GM21723 (cell line): ENCODE data around the gene CDC6.
A peak's percentile ranks its signal among the peaks of the same experiment; 100 is the strongest.

Source experiments
- ATAC-seq: cut with Tn5 transposase; IDR thresholded peaks from one replicate; pipeline ENCODE4 v1.9.1; 2021; ENCODE audit warnings: mild to moderate bottlenecking, moderate library complexity; ENCODE audit not compliant: unreplicated experiment

CDC6 gene

DNA sequence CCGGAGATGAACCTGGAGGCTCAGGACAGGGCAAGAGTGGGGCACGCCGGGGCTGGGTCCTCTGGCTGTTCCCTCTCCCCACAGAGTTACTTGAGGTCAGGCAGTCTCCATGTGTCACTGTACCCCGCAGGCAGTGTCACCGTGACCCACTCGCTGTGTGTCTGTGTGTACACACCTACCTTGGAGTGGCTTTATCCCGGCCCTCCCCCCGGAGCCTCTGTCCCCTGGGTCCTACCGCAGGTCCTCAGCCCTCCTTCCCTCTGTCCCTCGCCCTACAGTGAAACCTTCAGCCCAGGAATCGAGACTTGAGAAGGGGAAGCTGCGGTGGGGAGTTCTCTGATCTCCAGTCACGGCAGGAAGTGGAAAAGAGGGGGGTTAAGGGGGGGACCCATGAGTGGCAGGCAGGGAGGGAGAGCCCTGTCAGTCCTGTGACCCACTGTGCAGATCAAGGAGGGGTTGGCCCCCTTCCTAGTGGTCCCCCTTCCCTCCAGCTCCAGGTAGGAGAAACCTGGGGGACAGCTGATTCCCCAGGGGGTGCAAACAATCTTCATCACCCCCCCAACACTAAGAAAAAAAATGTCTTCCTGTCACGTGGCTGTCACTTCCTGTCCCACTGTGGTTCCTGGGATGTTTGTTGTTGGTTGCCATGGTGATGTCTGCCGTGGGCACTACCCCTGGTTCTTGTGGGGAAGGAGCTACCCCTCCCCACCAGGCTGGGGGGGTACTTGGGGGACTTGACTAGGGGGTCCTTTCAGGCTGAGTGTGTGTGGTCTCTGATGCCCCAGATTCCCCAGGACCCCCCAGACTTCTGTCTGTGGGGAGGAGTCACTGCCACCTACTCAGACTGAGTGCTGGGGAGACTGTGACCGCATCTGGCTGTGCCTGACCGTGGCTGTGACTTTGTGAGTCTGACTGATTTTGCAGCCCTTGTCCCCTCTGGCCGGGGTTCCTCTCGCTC is 35.0 kb downstream of the CDC6 start:
- ATAC-seq: peak; percentile 28

DNA sequence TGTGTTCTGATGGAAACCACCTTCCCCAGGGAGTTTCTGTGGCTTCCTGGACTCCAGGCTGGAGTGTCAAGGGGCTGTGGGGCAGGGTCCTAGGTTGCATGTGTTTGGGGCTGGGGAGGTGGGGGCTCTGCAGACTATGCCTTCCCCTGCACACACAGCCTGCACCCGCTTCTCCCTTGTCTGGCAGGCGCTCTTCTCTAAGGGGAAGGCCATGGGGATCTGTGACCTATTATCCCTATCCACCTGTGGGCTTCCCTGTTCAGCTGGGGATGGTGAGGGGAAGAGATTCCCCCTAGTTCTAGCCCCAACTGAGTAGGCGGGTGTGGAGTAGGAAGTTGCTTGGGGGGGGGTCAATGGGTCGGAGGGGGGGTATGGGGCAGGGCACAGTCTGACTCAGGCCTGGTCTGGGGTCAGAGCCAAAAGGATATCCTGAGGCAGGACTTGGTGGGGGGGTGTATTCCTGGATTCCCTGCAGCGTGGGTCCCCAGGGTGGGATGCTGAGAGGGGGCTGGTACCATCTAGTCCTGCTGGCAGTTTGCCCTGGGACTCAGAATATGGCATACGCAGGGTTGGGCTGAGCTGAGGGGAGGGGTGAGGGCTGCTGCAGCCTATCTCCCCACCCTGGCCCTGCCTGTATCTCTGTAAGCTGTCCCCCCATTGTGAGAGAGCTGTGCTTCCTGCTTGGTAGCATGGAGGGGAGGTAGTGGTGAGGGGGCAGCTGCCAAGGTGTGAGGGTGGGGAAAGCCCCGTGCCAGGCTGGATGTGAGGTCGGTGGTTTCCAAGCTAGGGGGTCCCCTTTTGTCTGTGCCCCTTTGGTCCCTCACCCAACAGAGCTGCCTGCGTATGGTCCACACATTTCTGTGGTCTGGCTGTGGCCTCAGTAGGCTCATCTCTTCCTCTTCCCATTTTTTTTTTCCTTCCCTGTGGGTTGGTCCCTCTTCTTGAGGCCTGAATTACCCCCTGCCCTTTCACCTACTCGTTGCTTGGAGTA is 36.0 kb downstream of the CDC6 start:
- ATAC-seq: no peak

DNA sequence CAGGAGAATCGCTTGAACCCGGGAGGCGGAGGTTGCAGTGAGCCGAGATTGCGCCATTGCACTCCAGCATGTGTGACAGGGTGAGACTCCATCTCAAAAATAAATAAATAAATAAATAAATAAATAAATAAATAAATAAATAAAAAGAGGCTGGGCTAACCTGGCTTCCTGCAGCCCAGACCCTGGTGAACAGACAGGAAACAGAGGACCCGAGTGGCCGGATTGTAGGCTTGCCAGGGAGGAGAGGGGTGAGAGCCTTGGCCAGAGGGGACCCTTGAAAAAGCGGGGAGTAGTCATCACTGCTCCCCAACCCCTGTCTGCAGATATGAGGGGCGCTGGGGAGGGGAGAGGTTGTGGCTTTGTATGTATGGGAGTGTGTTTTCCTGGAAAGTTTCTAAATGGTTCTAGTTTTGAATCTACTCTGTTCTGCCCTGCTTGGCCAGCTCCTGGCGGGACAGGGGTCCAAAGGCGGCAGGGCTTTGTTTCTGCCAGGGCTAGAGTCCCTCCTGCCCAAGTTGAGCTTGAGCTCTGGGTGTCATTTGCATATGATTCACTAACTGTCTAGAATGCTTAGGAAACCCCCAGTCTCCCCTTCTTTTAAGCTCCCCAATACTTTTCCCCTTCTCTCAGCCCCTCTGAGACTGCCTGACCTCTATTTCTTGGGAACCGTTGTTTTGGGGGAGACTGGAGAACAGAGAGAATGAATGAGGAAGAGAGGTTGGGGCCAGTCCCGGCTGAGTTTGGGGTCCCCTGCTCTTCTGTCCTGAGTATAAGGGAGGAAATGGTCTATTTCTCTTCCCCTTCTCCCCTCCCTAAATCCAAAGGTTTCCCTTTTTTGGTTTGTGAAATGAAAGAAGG is 37.7 kb downstream of the CDC6 start:
- no peak for ATAC-seq

DNA sequence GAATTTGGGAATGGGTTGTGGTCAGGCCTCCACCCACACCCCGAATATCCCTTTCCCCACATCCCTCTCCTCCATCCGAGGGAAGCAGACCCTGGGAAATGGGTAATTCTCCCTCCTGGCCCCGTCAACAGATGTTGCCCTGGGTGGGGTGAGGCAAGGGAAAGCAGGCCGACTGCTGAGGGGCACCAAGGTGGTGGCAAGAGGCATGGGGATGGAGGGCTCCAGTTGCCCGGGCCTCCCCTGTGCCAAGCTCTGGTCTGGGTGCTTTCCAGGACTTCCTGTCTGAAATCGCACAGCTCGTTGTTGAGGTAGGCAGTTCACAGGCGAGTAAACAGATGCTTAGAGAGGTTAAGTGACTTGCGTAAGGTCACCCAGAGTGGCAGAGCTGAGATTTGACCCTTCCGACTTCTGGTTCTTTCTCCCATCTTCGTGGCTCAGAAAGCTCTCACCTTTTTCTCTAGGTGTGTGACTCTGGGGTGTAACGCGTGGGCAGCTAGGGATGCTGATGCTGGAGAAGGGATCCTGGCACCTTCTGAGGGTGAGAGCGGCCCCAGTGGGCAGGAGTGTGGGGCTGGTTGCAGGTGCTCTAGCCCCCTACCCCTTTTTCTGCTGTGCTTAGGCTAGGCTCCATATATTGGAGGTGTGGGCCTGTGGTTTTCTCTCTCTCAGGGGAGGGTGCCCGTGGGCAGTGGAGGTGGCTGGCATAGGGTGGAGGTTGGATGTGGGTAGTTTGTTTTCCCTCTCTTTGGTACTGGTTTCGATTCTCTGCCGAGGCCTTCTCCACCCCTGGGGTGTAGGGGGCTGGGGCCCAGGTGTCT is 38.5 kb downstream of the CDC6 start:
- ATAC-seq: no peak

DNA sequence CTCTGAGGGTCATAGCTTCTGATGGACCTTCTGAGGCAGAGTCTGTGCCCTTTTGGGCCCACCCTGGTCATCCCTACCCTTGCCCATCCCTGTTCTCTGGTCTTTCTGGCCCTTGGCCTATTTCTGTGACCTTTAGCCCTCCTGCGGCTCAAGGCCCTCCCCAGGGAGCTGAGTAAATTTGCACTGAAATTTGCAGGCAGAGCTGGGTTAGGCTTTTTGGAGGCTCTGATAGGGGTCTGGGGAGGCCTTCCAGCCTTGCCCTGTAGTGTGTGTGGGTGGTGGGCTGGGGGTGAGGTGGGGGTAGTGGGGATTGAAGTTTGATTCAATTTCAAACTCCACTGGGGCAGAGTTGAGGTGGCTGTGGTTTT is 39.1 kb downstream of the CDC6 start:
- no peak for ATAC-seq

DNA sequence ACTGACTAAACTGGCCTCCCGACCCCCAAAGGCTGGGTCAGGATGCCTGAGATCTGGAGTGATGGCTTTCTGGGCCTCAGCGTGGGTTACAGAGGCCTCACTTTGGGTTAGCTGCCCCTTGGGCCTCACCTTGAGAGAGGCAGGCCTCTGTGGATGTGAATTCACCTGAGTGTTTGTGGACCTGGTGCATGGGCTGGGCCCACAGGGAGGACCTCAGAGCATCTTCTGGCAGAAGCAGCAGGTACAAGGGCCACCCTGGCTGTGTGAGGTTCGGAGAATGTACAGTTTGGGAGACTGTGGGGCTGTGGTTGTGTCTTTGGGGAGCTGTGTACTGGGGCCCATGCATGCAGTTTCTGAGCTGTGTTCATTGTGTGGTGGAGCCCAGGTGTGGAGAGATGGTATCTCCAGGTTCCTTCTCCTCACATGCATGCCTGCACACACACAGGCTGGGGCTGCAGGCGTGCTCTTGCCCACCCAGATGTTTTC is 39.6 kb downstream of the CDC6 start:
- ATAC-seq: no peak

DNA sequence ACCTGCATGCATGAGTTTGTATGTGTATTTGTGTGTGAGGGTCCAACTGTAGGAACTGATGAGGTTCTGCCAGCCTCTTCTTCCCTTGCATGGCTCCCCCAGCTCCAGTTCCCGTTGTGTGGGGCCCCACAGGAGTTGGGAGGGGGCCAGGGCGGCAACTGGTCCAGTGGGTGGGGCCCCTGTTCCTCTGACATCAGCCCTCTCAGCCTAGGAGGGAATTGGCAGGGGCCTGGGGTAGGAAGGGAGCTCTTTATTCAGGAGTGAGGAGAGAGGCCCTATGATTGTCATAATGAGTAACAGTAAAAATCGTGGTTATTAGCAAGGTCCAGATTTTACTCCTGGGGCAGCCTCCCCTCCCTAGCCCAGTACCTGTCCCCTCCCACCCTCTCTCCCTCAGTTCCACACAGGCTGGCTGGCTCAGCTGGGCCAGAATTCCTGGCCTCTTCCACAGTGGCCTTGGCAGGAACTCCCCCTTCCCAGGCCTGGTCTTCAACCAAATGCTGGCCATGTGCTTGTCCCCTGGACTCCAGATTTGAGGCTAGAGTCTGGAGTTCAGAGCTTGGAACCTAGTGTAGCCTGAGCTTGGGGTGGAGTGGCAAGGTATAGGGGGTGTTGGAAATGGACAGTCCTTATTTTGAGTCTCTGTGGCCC is 40.2 kb downstream of the CDC6 start:
- ATAC-seq: no peak

DNA sequence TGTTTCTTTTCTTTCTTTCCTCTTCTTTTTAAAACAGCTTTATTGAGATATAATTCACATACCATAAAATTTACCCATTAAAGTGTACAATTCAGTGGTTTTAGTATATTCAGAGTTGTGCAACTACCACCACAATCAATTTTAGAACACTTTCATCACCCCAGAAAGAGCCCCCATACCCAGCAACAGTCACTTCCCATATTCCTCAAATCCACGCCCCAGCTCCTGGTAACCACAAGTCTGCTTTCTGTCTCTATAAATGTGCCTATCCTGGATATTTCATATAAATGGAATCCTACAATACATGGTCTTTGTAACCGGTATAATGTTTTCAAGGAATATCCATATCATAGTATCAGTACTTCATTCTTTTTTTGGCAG is 40.7 kb downstream of the CDC6 start:
- no peak for ATAC-seq

DNA sequence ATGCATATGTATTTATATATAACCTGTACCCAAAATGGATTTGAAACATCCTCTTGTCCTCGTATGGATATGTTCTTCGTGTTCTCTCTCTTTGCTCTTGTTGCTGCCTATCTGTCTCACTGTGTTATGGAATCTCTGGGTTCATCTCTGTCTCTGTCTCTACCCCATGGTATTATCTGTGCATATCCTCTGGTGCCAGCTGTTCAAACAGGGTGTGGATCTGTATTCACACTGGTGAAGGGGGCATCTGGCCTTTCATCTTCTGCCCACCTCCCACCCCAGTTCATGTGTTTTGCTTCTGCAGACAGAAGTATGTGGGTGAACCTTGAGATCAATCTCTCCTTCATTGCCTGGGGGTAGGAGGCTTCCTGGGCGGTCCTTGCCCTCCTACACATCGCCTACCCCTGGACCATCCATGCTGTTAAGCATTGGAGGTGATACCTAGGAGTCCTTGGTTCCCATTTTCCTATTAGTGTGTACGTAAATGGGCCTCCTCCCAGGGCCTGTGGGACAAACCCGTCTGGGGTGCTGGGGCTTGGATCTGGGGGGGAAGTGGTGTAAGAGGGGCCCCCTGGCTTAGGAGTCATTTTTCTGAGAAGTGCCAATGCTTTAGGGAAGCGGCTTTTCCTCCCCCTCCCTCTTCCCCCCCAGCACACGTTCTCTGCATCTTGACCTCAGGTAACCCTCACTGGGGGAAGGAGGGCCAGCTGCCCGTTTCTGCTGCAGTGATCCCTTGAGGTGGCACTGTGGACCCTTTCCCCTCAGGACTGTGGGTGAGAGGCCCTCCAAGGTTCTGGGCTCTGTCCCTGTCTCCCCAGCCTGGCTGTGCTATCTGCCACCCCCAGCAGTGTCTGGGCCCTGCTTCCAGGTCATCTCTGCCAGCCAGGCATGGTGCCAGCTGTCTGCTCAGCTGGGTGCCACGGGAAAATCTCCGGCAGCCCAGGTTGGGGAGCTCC is 42.4 kb downstream of the CDC6 start:
- ATAC-seq: no peak

DNA sequence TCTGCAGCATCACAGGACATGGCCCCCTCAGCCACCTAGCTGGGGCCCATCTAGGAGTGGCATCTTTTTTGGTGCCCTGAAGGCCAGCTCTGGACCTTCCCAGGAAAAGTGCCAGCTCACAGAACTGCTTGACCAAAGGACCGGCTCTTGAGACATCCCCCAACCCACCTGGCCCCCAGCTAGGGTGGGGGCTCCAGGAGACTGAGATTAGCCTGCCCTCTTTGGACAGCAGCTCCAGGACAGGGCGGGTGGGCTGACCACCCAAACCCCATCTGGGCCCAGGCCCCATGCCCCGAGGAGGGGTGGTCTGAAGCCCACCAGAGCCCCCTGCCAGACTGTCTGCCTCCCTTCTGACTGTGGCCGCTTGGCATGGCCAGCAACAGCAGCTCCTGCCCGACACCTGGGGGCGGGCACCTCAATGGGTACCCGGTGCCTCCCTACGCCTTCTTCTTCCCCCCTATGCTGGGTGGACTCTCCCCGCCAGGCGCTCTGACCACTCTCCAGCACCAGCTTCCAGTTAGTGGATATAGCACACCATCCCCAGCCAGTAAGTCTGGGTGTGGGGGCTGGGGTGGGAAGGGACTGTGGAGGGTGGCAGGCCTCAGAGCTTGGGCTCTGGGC is 43.3 kb downstream of the CDC6 start:
- no peak for ATAC-seq

DNA sequence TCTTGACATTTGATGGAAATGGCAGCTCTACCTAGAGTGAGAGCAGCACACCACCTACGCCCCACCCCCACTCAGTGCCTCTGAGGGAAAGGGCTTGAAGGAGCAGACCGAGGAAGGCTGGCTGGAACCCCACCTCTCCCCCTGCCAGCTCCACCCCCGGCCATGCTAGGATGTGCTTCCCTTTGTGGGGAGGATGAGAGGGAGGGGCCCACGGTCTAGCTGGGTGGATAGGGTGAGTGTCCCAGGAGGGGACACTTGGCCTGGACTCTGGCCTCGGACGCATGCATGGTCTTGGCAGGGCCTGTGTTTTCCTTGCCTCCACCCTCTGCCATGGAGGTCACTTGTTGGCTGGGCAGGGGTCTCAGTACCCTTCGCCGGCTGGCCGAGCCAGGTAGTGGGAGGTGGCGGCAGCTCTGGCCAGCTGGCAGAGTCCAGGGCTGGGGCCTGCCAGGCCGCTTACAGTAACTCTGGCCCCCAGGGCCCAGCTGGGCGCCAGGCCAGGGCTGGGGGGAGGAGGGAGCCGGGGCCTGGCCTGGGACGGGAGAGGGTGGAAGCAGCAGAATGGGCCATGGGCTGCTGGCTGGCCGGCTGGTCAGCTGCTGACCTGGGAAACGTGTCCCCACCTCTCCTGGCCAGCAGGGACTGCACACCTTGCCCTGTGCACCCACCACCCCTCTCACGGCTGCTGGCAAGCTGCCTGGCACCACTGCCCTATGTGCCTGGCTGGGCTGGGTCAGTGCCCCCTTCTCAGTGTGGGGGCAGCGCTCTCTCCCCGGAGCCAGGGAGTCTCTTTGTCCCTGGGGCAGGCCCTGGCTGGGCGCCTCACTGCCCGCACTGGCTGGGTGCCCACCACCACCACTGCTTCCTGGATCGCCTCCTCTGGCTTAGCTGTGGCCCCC is 44.3 kb downstream of the CDC6 start:
- no peak for ATAC-seq

DNA sequence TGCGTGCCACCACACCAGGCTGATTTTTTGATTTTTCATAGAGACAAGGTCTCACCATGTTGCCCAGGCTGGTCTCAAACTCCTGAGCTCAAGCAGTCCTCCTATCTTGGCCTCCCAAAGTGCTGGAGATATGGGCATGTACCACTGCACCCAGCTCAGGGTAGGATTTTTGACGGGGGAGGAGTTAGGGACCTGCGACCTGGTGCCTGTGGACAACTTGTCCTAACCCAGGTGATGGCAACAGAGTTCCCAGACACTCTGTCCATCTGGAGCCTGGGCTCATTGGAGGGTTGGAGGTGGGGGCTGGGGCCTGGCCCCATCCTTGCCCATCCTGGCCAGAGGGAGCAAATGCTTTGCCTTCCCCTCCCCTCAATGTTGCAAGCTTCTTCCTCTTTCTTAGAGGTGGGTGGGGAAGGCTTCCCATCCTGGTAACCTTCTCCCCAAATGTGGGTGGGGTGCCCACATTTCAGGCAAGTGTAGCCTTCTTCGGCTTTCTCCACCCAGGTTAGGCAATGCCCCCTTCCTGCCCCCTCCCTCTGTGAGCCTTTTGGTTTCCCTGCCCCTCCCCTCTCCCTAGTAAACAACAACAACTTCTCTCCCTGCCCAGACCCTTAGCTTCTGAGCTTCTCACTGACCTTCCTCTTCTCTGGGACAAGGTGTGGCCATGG is 46.2 kb downstream of the CDC6 start:
- ATAC-seq: no peak

DNA sequence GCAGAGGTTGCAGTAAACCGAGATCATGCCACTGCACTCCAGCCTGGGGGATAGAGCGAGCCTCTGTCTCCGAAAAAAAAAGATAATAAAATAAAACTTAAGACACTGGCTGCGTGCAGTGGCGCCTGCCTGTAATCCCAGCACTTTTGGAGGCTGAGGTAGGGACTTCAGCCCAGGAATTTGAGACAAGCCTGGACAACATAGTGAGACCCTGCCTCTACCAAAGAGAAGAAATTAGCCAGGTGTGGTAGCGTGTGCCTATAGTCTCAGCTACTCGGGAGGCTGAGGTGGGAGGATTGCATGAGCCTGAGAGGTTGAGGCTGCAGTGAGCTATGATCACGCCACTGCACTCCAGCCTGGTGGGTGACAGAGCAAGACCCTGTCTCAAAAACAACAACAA is 47.9 kb downstream of the CDC6 start:
- no peak for ATAC-seq

DNA sequence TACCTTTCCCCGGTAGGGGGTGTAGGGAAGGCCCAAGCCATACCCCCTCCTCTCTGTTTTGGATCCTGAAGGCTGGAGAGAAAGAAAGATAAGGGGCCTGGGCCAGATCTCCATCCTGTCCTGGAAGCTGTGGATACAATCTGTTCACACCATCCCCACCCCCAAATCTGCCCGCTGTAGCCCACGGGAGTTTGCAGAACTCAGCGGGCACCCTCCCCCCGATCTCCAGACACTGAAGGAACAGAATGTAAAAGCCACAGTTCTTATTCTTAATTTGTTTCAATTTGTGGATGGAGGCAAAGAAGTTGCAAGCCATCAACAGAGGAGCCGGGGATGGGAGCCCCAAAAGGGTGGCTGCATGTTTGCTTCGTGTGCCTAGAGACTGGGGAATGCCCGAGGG is 49.7 kb downstream of the CDC6 start:
- no peak for ATAC-seq

DNA sequence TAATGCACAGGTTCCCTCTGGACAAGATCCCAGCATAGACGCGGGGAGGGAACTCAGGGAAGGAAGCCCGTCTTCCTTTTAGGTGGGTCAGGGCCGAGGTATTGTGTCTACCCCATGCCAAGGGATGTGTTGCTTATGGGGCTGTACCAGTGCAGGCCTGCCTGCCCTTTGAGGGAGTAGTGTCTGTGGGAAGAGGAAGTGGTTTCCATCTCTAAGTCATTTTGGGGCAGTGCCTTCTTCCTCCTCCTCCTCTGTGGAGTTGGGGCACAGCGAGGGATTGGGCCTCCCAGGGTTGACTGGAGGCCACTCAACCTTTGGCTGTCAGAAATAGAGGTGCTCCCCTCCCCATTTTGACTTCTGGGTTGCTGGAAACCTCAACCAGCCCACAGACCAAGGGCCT is 50.4 kb downstream of the CDC6 start:
- no peak for ATAC-seq

DNA sequence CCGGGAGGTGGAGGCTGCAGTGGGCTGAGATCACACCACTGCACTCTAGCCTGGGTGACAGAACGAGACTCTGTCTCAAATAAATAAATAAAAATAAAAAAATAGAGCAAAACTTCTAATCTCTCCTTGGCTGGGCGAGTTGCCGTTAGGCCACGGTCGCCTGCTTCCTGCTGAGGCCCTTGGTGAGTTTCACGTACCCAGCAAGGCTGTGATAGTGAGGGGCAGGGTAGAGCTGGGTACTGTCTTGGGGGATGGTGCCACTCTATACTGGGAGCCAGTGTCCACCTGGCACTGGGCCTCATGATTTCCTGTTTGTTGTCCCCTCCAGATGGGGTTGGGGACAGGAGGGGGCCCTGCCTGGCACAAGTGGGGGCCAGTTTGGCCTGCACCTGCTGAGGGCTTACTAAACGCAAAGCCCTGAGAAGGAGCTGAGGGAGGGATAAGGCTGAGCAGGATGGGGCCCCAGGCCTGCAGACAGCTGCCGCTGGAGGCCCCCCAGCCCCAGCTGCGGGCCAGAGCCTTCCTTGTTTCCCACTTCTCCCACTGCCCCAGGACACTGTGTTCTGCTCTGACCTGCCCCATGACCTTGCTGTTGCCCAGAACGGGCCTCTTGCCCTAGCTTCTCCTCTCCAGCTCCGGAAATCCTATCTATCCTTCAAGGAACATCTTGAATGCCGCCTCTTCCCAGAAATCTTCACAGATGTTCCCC is 51.4 kb downstream of the CDC6 start:
- ATAC-seq: no peak
